Activated CD8-positive, alpha-beta memory T cell treated with anti-CD3 and anti-CD28 coated beads, Interleukin-2, amount 50 U/mL, for 48 hours (primary cell): Measurements from ENCODE around the gene CLDN22.

Experiments
- DNase-seq: peaks from one replicate; pipeline ENCODE4 v3.0.0-alpha.2; 2020

Gene CLDN22

GRCh38 chr4:183318656-183319055 lies 1.4 kb downstream of the CLDN22 start:
- no peak for DNase-seq

DNA sequence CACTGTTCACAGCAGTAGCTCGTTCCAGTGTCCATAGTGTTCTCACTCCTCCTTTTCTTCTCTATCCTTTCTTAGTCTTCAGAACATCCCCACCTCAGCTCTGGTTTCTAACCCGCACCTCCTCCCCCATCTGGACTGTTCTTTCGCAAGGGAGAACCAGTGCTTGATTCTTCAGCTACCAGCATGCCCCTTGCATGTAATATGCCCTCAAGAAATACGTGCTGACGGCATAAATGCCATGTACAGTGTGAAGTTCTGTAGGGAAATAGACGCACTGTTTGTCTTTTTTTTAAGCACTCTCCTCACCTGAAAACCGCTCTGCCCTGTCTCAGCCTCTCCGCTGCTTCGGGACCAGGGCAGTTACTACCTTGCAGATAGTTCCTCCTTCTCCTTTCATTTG lies 5.3 kb downstream of the CLDN22 start:
- DNase-seq = no peak

- DNase-seq = no peak
Observed at GRCh38 chr4:183314336-183314735, 5.7 kb downstream of the CLDN22 start.

- no peak for DNase-seq
Observed at GRCh38 chr4:183312841-183313240, 7.2 kb downstream of the CLDN22 start.

DNA sequence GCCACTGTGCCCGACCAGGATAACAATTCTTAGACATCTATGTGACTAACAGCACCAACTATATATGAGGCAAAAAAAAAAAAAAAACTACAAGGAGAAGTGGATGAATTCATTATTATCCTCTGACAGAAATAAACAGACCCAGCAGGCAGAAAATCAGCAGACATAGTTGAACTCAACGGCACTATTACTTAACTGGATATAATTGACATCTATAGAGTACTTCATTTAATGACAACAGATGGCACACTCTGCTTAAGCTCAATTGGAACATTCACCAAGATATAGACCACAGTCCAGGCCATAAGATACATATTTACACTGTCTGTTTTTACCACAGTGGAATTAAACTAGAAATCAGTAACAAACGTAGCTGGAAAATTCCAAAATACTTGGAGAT lies 13.3 kb downstream of the CLDN22 start:
- DNase-seq = no peak

DNA sequence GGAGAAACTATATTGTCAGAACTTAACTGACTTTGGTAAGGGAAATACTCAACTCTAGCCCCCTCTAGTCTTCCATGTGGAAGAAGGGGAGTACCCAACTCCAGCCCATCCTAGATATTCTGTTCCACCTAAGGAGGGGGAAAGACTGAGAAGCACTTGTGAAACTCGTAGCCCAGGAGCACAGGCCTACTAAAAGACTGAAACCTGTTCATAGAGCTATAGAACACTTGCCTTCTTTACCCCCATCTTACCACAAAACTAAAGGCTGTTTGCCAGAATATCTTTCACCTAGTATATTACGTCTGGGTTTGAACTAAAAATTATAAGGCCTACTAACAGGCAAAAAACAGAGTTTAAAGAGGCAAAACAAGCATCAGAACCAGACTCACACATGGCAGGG lies 15.5 kb downstream of the CLDN22 start:
- no peak for DNase-seq

DNA sequence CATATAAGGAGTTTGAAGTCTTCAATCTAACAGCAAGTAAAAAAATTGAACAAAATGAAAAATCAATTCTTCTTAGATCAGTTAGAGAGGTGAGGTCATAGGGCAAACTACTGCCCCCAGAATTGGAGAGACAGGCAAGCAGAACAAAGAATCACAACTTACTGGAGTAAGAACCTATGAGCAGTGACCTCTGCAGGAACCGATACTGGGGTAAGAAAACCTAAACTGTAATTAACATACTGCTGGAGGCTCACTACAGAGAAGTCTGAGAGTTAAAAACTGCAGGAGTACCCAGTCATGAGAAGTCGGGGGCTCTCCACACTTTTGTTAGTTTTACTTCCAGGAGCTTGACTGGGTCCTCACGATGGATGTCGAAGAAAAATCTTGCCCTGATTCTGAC lies 16.0 kb downstream of the CLDN22 start:
- no peak for DNase-seq

GRCh38 chr4:183303301-183303700 lies 16.8 kb downstream of the CLDN22 start:
- DNase-seq = no peak

DNA sequence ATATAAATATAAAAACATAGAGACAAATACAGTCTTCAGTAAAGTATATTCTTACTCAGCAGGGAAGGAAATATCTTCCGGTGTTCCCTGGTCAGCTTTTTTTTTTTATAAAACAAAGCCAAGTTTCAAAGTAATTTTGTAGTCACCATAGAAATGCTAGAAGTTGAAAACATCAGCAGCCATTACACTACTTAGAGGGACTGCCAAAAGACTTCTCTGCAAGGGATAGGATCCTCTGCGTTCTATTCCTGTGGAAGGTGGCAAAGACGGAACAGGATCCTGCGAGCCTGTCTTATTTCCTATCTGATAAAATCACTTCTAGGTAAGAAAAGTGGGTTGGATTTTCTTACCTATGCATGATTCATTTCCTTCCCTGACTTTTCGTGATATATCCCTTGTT lies 19.4 kb downstream of the CLDN22 start:
- no peak for DNase-seq

DNA sequence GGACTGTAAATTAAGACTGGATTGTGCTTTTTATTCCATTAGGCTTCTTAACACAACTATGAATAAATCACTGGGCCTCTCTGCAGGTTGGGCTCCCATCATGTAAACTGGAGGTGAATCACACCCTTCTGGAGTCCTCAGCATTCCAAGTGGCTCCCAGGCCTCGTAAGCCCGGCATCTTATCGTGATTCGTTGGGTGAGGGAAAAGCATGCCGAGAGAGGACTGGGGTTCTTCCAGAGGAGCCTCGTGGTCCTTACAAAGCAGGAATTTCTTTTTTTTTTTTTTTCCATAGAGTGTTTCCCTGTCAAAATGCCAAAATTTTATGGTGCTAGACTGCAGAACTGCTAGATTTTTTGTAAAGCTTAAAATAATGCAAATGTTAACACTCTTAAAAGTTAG lies 20.0 kb downstream of the CLDN22 start:
- DNase-seq = no peak

DNA sequence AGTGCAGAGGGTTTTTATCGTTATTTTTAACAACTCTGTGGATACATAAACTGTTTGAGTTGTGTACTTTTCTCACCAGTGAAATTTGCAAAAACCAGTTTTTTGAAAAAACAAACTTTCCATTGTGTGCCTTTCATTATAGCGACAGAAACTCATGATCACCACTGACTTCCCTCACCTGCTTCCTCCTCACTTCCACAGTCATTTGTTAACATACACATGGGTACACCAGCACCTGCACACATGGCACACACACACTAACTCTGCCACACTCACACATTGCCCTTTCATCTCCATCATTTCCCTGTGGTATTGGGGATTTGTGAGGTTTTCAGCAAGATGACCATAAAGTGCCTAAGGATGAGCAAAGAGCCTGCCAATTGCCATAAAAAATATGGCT lies 20.6 kb downstream of the CLDN22 start:
- no peak for DNase-seq

- no peak for DNase-seq
Observed at GRCh38 chr4:183297675-183298074, 22.4 kb downstream of the CLDN22 start.

DNA sequence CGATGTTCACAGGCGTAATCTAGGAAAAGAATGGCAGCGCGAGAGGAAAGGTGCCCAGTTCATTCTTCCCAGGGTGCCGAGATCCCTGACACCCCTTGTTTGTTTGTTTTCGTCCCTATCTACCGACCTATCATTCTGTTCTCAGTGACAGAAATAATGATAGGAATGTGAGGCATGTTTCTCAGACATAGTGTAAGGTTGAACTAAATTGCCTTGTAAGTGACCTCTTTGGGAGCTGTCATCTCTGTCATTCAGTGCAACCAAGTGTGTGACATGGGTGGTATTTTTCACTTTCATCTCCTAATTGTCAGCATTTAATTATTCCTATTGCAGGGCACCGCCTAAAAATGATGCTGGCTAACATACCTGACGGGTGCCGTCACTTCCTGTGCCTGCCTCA lies 24.4 kb downstream of the CLDN22 start:
- DNase-seq = no peak

DNA sequence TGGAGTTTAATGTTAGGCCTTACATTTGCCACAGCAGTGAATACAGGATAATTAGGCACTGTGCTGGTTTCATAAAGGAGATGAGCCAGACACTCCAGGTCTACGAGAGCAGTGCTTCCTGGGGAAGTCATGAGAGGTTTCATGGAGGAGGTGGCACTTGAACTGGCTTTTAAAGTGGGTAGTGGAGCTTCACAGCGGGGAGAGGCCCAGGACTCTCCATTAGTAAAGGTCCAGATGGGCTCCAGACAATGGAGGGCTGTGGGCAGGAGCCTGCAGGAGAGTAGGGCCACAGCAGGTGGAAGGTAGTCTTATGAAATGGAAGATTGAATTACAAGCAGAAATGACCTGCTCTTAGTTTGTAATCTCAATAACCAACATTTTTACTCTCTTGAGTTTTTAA lies 29.0 kb downstream of the CLDN22 start:
- DNase-seq = no peak

DNA sequence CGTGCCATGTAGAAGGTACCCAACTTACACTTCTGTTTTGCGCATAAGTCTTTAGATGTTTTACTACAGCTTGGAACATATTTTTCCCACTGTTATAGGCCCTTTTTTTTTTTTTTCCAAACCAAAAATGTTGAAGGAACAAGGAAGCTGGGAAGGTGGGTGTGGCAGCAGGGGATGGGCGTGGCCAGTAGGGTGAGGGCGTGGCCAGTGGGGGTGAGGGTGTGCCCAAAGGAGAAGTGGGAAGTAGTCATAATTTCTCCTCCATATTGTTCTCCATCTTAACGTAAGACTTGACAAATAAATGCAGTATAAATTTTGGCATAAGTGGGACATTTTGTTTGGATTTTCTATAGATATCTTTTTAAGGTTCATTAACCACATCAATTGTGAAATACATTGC lies 30.4 kb downstream of the CLDN22 start:
- DNase-seq = no peak

- DNase-seq = no peak
Observed at GRCh38 chr4:183288955-183289354, 31.1 kb downstream of the CLDN22 start.

GRCh38 chr4:183287677-183288076 lies 32.4 kb downstream of the CLDN22 start:
- no peak for DNase-seq

DNA sequence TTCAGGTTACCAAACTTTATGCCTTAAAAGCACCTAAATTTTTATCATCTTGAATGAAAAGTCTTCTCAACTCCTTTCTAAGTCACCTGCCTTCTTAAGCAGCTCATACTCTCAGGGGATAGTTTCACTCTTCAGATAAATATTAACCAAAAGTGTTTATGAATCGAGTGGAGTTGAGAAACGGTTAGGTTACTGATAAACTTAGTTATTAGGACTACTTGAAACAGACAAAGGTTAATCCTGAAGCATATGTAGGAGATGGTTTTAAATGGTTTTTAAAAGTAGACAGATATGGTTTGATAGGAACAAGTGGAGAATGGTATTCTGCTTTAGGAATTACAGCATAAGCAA lies 32.8 kb downstream of the CLDN22 start:
- DNase-seq = no peak

GRCh38 chr4:183286590-183287308 lies 33.3 kb downstream of the CLDN22 start:
- DNase-seq = no peak

- no peak for DNase-seq
Observed at GRCh38 chr4:183285886-183286285, 34.2 kb downstream of the CLDN22 start.

DNA sequence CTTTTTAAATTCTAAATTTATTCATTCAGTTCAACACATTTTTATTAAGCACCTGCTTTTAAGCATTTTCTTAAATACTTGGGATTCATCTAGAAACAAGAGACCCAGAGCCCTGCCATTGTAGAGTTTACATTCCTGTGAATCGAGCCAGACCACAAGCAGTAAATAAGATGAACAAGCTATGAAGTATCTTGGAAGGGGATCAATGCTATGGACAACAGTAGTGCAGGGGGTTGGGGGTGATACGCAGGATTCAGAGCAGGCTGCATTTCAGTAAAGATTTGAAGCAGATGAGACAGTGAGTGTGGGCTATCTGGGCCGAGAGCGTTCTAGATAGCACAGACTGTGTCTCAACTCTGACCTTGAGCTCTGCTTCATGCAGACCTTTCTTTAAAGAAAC lies 35.1 kb downstream of the CLDN22 start:
- no peak for DNase-seq

- DNase-seq = no peak
Observed at GRCh38 chr4:183284258-183284785, 35.8 kb downstream of the CLDN22 start.

- no peak for DNase-seq
Observed at GRCh38 chr4:183276106-183276505, 44.0 kb downstream of the CLDN22 start.

GRCh38 chr4:183272384-183272783 lies 47.7 kb downstream of the CLDN22 start:
- DNase-seq = no peak

DNA sequence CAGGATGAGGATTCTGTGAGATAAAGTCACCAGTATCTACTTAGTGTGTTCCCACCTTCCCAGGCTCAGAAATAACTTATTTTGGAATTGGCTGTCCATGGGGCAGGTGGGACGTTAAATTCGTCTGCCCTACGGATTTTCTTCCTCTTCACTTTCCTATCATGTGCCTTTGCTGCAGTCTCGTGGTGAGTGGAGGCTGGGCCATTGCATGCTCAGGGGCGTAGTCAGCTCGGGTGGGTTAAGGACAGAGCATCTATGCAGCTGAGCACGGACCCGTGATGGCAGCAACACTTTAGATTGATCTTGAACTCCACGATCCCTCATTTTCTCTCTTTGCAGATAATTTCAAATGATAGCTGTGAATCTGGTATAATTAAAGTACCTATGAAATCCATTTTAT lies 51.5 kb downstream of the CLDN22 start:
- no peak for DNase-seq
